ENCODE data around the gene DUSP2. TPM values are rescaled to one million over a fixed set of nuclear protein-coding genes. Genes with fewer than 3 reads are reported as not detected.

Gene DUSP2
- total and polyA plus RNA-seq, 2 experiments from 2014 or later = 6.6 to 13.0 TPM

DNA sequence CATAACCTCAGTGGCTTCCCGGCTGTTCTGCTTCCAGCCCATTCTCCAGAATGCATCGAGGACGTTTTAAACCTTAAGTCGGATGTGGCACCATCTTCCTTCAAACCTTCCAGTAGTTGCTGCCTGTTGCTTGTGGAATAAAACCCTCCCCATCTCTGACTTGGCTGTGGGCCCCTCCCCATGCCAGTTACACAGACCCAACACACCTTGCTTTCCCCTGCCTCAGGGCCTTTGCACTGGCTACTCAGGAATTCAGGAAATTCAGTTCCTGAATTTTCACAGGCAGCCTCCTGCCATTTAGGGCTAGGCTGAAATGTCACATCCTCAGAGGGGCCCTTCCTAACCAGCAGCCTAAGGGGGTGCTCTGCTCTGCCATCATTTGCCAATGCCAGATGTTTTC lies 23.8 kb downstream of the DUSP2 start:
- peaks cover 18% of the 10 kb centered on the region; the same call in 2 of the 3 replicates for H3K4me1 Mint-ChIP-seq
- H2AFZ ChIP-seq = no peak overlapping the region
- H3F3A ChIP-seq (replicated peaks; ENCODE audit: low read depth) = no peaks in the 10 kb centered on the region
- ATAC-seq (no peak), DNase-seq (ENCODE audit: low spot score) (no peak)
- H4K20me1 ChIP-seq (replicated peaks; ENCODE audit: insufficient read depth) = no peaks in the 10 kb centered on the region
- H3K4me2 ChIP-seq = no peak overlapping the region
- no peaks in the 10 kb centered on the region for H3K9me2 ChIP-seq (ENCODE audit: insufficient read depth)
- no peaks in the 10 kb centered on the region for H3K36me3 ChIP-seq (ENCODE audit: insufficient read depth)
- H3K27ac ChIP-seq (ENCODE audit: low read depth) = no peak overlapping the region
- H3K4me3 ChIP-seq = no peak overlapping the region
- H3K4me1 ChIP-seq (ENCODE audit: insufficient read depth) = peaks cover 6% of the 10 kb centered on the region; the same call in 1 of the 2 replicates
- no peak overlapping the region for H3K27ac Mint-ChIP-seq
- H3K27me3 Mint-ChIP-seq (ENCODE audit: insufficient read depth, low read depth, poor library complexity) = peaks cover 24% of the 10 kb centered on the region
- peaks cover 12% of the 10 kb centered on the region for H3K27me3 ChIP-seq (ENCODE audit: insufficient read depth)
- no peaks in the 10 kb centered on the region for H3K9me3 Mint-ChIP-seq
- H3K79me2 ChIP-seq (replicated peaks; ENCODE audit: insufficient read depth) = no peaks in the 10 kb centered on the region
- no peak overlapping the region for H3K4me3 Mint-ChIP-seq
- H3K36me3 Mint-ChIP-seq (ENCODE audit: low read depth) = no peaks in the 10 kb centered on the region; the same call in 2 of the 3 replicates
- TF ChIP-seq, protein P1, sequence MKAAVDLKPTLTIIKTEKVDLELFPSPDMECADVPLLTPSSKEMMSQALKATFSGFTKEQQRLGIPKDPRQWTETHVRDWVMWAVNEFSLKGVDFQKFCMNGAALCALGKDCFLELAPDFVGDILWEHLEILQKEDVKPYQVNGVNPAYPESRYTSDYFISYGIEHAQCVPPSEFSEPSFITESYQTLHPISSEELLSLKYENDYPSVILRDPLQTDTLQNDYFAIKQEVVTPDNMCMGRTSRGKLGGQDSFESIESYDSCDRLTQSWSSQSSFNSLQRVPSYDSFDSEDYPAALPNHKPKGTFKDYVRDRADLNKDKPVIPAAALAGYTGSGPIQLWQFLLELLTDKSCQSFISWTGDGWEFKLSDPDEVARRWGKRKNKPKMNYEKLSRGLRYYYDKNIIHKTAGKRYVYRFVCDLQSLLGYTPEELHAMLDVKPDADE (IDR thresholded peaks at IDR 0.05) = no peak
- TF ChIP-seq JUNB (IDR thresholded peaks at IDR 0.05; ENCODE audit: unreplicated experiment) = no peak

DNA sequence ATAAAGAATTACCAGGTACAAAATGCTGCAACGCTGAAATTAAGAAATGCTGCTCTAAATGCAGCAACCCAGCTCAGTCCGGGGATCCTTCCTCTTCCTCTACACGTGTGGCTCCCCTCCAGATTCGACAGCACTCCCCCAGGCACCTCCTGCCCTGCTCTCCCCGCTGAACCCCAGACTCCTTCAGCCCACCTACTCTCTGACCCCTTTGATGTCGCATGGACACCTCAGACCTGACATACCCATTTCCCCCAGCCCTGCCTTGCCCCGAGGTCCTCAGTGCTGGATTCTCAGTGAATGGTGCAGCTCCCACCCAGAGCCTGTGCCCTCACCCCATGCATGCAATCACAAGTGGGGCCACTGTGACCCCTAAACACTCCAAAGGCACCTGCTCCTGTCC lies 24.2 kb downstream of the DUSP2 start:
- Mint-ChIP-seq H3K27me3 (ENCODE audit: insufficient read depth, low read depth, poor library complexity) (peaks cover 26% of the 10 kb centered on the region), H3K9me3 (no peaks in the 10 kb centered on the region)
- TF ChIP-seq POLR2AphosphoS5 (IDR thresholded peaks at IDR 0.05; ENCODE audit: low read depth) = no peak
- no peak for TF ChIP-seq EZH2 (IDR thresholded peaks at IDR 0.05; ENCODE audit: low read depth, unreplicated experiment)
- TF ChIP-seq STAT1 (IDR thresholded peaks at IDR 0.05; ENCODE audit: unreplicated experiment) = no peak
- TF ChIP-seq, protein P2, sequence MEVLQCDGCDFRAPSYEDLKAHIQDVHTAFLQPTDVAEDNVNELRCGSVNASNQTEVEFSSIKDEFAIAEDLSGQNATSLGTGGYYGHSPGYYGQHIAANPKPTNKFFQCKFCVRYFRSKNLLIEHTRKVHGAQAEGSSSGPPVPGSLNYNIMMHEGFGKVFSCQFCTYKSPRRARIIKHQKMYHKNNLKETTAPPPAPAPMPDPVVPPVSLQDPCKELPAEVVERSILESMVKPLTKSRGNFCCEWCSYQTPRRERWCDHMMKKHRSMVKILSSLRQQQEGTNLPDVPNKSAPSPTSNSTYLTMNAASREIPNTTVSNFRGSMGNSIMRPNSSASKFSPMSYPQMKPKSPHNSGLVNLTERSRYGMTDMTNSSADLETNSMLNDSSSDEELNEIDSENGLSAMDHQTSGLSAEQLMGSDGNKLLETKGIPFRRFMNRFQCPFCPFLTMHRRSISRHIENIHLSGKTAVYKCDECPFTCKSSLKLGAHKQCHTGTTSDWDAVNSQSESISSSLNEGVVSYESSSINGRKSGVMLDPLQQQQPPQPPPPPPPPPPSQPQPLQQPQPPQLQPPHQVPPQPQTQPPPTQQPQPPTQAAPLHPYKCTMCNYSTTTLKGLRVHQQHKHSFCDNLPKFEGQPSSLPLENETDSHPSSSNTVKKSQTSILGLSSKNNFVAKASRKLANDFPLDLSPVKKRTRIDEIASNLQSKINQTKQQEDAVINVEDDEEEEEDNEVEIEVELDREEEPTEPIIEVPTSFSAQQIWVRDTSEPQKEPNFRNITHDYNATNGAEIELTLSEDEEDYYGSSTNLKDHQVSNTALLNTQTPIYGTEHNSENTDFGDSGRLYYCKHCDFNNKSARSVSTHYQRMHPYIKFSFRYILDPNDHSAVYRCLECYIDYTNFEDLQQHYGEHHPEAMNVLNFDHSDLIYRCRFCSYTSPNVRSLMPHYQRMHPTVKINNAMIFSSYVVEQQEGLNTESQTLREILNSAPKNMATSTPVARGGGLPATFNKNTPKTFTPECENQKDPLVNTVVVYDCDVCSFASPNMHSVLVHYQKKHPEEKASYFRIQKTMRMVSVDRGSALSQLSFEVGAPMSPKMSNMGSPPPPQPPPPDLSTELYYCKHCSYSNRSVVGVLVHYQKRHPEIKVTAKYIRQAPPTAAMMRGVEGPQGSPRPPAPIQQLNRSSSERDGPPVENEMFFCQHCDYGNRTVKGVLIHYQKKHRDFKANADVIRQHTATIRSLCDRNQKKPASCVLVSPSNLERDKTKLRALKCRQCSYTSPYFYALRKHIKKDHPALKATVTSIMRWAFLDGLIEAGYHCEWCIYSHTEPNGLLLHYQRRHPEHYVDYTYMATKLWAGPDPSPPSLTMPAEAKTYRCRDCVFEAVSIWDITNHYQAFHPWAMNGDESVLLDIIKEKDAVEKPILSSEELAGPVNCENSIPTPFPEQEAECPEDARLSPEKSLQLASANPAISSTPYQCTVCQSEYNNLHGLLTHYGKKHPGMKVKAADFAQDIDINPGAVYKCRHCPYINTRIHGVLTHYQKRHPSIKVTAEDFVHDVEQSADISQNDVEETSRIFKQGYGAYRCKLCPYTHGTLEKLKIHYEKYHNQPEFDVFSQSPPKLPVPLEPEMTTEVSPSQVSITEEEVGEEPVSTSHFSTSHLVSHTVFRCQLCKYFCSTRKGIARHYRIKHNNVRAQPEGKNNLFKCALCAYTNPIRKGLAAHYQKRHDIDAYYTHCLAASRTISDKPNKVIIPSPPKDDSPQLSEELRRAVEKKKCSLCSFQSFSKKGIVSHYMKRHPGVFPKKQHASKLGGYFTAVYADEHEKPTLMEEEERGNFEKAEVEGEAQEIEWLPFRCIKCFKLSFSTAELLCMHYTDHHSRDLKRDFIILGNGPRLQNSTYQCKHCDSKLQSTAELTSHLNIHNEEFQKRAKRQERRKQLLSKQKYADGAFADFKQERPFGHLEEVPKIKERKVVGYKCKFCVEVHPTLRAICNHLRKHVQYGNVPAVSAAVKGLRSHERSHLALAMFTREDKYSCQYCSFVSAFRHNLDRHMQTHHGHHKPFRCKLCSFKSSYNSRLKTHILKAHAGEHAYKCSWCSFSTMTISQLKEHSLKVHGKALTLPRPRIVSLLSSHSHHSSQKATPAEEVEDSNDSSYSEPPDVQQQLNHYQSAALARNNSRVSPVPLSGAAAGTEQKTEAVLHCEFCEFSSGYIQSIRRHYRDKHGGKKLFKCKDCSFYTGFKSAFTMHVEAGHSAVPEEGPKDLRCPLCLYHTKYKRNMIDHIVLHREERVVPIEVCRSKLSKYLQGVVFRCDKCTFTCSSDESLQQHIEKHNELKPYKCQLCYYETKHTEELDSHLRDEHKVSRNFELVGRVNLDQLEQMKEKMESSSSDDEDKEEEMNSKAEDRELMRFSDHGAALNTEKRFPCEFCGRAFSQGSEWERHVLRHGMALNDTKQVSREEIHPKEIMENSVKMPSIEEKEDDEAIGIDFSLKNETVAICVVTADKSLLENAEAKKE (CRISPR knock-in tag; IDR thresholded peaks at IDR 0.05) = no peak
- TF ChIP-seq ZNF114 (CRISPR knock-in tag; IDR thresholded peaks at IDR 0.05) = no peak
- TF ChIP-seq, protein P3, sequence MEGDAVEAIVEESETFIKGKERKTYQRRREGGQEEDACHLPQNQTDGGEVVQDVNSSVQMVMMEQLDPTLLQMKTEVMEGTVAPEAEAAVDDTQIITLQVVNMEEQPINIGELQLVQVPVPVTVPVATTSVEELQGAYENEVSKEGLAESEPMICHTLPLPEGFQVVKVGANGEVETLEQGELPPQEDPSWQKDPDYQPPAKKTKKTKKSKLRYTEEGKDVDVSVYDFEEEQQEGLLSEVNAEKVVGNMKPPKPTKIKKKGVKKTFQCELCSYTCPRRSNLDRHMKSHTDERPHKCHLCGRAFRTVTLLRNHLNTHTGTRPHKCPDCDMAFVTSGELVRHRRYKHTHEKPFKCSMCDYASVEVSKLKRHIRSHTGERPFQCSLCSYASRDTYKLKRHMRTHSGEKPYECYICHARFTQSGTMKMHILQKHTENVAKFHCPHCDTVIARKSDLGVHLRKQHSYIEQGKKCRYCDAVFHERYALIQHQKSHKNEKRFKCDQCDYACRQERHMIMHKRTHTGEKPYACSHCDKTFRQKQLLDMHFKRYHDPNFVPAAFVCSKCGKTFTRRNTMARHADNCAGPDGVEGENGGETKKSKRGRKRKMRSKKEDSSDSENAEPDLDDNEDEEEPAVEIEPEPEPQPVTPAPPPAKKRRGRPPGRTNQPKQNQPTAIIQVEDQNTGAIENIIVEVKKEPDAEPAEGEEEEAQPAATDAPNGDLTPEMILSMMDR (conservative IDR thresholded peaks at IDR 0.05; ENCODE audit: low read depth in 2 of 2) = no peak
- TF ChIP-seq ZNF331 (CRISPR knock-in tag; IDR thresholded peaks at IDR 0.05; ENCODE audit: low read depth) = no peak
- no peak for TF ChIP-seq CREB1 (CRISPR knock-in tag; IDR thresholded peaks at IDR 0.05; ENCODE audit: low read depth)
- no peak for TF ChIP-seq NANOG (IDR thresholded peaks at IDR 0.05; ENCODE audit: borderline replicate concordance)
- TF ChIP-seq JUNB (IDR thresholded peaks at IDR 0.05; ENCODE audit: unreplicated experiment) = no peak

More for the DNA sequence above, 24.2 kb downstream of the DUSP2 start:
- no peaks in the 10 kb centered on the region for H3K9me2 ChIP-seq (ENCODE audit: insufficient read depth)
- peaks cover 6% of the 10 kb centered on the region; the same call in 1 of the 2 replicates for H3K4me1 ChIP-seq (ENCODE audit: insufficient read depth)
- H3K27ac ChIP-seq (ENCODE audit: low read depth) = no peak overlapping the region
- Mint-ChIP-seq H3K36me3 (ENCODE audit: low read depth) (no peaks in the 10 kb centered on the region; the same call in 2 of the 3 replicates), H3K27ac (no peak overlapping the region), H3K4me3 (no peak overlapping the region), H3K4me1 (peaks cover 18% of the 10 kb centered on the region; the same call in 2 of the 3 replicates)
- ATAC-seq = no peak
- H3K79me2 ChIP-seq (replicated peaks; ENCODE audit: insufficient read depth) = no peaks in the 10 kb centered on the region
- H3K27me3 ChIP-seq (ENCODE audit: insufficient read depth) = peaks cover 15% of the 10 kb centered on the region
- H3K36me3 ChIP-seq (ENCODE audit: insufficient read depth) = no peaks in the 10 kb centered on the region
- H3K4me2 ChIP-seq = no peak overlapping the region
- DNase-seq (ENCODE audit: low spot score) = no peak
- no peaks in the 10 kb centered on the region for H3F3A ChIP-seq (replicated peaks; ENCODE audit: low read depth)
- no peak overlapping the region for H3K4me3 ChIP-seq
- no peaks in the 10 kb centered on the region for H4K20me1 ChIP-seq (replicated peaks; ENCODE audit: insufficient read depth)
- no peak overlapping the region for H2AFZ ChIP-seq

Measured in GM23338 (cell line).